GM13976 (cell line): Measurements from ENCODE around the gene ETS1.
A peak's percentile ranks its signal among the peaks of the same experiment; 100 is the strongest.

ENCODE experiments used
- DNase-seq: peaks from one replicate; pipeline ENCODE4 v3.0.0; 2012; ENCODE audit warnings: low spot score
- CTCF ChIP-seq: IDR thresholded peaks from 2 replicates; pipeline ENCODE4 v1.5.1; 2012; ENCODE audit warnings: borderline replicate concordance, mild to moderate bottlenecking; ENCODE audit not compliant: insufficient read depth; ENCODE audit errors: extremely low read depth, missing control alignments, control extremely low read depth
- in situ Hi-C: fragments of 300-500 bp; cut with MboI; formaldehyde crosslinking; loops from one replicate; pipeline ENCODE4 v1.12.0; 2022; ENCODE audit warnings: low sequenced_read_pairs, mixed read lengths, inconsistent platforms; ENCODE audit not compliant: unreplicated experiment

The ETS1 gene

GRCh38 chr11:128582496-128583366 lies 4.6 kb downstream of the ETS1 start:
- in situ Hi-C loops, result no loop called here
- TF ChIP-seq CTCF, result no peak
- DNase-seq, result no peak

GRCh38 chr11:128581561-128582272 lies 5.6 kb downstream of the ETS1 start:
- no peak for DNase-seq
- in situ Hi-C loops, result no loop called here
- no peak for TF ChIP-seq CTCF

GRCh38 chr11:128580612-128581011 lies 6.7 kb downstream of the ETS1 start:
- no peak for DNase-seq
- in situ Hi-C loops, result no loop called here
- no peak for TF ChIP-seq CTCF

- DNase-seq, result peak; percentile 56
- no peak for TF ChIP-seq CTCF
- in situ Hi-C loops, result no loop called here
Measured at GRCh38 chr11:128579798-128580504, 7.4 kb downstream of the ETS1 start.

- in situ Hi-C loops, result no loop called here
- no peak for DNase-seq
- no peak for TF ChIP-seq CTCF
Measured at GRCh38 chr11:128576555-128576954, 10.8 kb downstream of the ETS1 start.

GRCh38 chr11:128575961-128576350 lies 11.4 kb downstream of the ETS1 start:
- in situ Hi-C loops, result no loop called here

More at GRCh38 chr11:128575961-128576350, 11.4 kb downstream of the ETS1 start:
- no peak for TF ChIP-seq CTCF
- DNase-seq, result no peak
